Brain microvascular endothelial cell (primary cell): ENCODE measurements around the gene MLLT10.
A peak's percentile ranks its signal among the peaks of the same experiment; 100 is the strongest.

Source experiments
- DNase-seq: peaks from one replicate; pipeline ENCODE4 v3.0.0-alpha.2; 2020
- H3K27ac ChIP-seq: fragments of 250-450 bp; sonication (Bioruptor Pico); 2 replicates; pipeline ENCODE4 v1.5.1; 2020; ENCODE audit warnings: mild to moderate bottlenecking, moderate library complexity
- H3K27me3 ChIP-seq: fragments of 250-450 bp; sonication (Bioruptor Pico); replicated peaks from 2 replicates; pipeline ENCODE4 v1.5.1; 2020; ENCODE audit warnings: mild to moderate bottlenecking
- H3K36me3 ChIP-seq: fragments of 250-450 bp; sonication (Bioruptor Pico); replicated peaks from 2 replicates; pipeline ENCODE4 v1.5.1; 2020; ENCODE audit warnings: mild to moderate bottlenecking
- H3K4me3 ChIP-seq: 2 replicates; pipeline ENCODE4 v1.5.1; 2011; ENCODE audit warnings: low read depth, mild to moderate bottlenecking, control low read depth, low read length, moderate library complexity
- in situ Hi-C: cut with HindIII; loops from 2 replicates; pipeline ENCODE4 v1.10.0; 2017; ENCODE audit warnings: low sequenced_read_pairs, low pct_ligation_motif_present
- TF ChIP-seq, protein P1 (sequence below): IDR thresholded peaks from 2 replicates; pipeline ENCODE4 v1.5.1; 2011; ENCODE audit warnings: low read depth, mild to moderate bottlenecking, moderate library complexity, low read length, control low read depth, inconsistent platforms; ENCODE audit errors: missing control alignments

MLLT10 gene

DNA sequence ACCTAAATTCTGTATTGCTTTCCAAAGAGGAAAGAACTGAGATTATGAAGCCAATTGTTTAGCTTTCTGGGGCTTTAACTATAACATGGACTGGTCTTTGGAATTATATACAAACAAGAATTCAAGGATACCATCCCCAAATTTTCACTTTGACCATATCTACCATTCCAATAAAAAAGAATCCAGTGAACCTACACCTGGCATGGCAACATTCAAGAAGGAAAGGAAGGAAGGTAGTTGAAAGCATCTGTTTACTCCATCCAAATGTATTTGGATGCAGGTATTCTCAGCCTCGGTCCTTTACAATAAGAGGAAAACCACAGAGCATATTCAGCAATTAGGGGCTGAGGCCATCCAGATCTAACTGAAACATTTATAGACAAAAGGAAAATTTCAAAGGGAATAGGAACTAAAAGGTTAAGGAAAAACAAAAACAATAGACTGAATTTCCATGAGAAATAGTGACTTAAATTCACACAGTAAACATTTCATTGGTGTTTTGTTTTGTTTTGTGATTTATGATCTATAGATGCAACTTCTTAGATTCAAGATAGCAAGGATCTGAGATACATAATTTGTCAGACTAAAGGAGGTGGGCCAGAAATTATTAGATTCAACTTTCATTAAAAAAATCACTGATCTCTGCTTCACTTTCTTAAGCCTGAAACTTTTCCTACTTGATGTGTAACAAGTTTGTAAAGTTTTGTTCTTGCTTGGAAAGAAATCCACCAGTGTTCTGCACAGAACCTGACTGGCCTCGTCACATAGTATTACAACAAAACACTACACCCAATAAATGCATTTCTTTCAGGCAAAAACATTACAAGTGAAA, 21.2 kb upstream of the MLLT10 start:
- TF ChIP-seq, protein P1, sequence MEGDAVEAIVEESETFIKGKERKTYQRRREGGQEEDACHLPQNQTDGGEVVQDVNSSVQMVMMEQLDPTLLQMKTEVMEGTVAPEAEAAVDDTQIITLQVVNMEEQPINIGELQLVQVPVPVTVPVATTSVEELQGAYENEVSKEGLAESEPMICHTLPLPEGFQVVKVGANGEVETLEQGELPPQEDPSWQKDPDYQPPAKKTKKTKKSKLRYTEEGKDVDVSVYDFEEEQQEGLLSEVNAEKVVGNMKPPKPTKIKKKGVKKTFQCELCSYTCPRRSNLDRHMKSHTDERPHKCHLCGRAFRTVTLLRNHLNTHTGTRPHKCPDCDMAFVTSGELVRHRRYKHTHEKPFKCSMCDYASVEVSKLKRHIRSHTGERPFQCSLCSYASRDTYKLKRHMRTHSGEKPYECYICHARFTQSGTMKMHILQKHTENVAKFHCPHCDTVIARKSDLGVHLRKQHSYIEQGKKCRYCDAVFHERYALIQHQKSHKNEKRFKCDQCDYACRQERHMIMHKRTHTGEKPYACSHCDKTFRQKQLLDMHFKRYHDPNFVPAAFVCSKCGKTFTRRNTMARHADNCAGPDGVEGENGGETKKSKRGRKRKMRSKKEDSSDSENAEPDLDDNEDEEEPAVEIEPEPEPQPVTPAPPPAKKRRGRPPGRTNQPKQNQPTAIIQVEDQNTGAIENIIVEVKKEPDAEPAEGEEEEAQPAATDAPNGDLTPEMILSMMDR, result no peak
- no peaks in the 10 kb centered on the region for H3K27me3 ChIP-seq
- in situ Hi-C loops, result loop anchor here (25.0 kb wide), 2 partner anchors 225 to 425 kb away; no protein-coding TSS in a partner anchor
- no peaks in the 10 kb centered on the region for H3K36me3 ChIP-seq
- no peak overlapping the region for H3K4me3 ChIP-seq
- H3K27ac ChIP-seq, result no peak overlapping the region
- DNase-seq, result no peak

DNA sequence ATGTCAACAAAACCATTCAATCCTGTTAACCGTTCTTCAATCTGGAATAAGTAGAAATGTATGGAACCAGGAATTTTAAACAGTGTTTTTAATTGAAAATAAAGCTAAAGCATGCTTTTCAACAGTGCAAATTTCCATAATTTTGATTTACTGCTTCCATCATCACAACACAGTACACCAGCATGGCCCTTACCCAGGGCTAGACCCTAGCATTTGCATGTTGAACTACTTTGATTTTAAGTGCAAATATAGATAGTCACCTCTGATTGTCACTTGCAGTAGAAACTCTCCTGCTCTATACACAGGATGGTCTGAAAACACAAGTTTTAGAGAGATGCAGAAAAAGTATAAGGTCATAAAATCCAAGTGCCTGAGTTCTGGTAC, 20.6 kb upstream of the MLLT10 start:
- H3K4me3 ChIP-seq, result no peak overlapping the region
- in situ Hi-C loops, result loop anchor here (25.0 kb wide), 2 partner anchors 226 to 424 kb away; no protein-coding TSS in a partner anchor
- H3K27ac ChIP-seq, result no peak overlapping the region

DNA sequence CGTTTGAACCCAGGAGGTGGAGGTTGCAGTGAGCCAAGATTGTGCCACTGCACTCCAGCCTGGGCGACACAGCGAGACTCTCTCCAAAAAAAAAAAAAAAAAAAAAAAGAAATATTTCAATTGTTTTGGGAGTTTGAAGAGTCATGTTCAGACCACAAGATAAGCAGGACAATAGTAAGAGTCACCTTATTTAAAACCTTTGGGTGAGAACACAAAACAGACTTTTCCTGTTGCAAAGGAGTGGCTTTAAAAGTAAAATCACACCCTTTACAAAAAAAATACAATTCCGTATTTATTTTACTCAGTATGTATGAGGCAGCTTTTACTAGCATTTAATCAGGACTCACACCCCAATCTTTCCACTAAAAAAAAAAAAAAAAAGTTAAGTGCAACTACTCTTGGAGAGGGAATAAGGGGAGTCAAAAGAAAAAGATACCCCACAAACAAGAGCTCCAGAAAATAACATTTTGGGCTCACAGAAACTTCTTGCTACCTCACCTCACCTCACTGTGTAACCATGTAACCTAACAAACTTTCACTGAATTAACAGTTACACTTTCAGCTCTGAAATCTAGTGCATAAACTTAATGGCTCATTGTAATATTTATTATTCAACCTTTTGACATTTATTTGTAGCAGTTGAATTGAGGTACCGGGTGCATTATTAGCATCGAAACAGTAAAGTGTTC, 19.8 kb upstream of the MLLT10 start:
- TF ChIP-seq, protein P1, result no peak
- Histone ChIP-seq H3K36me3 (no peaks in the 10 kb centered on the region), H3K4me3 (peak overlapping the region; percentile 23), H3K27ac (no peak overlapping the region), H3K27me3 (no peaks in the 10 kb centered on the region)
- in situ Hi-C loops, result loop anchor here (25.0 kb wide), 2 partner anchors 227 to 423 kb away; no protein-coding TSS in a partner anchor
- DNase-seq, result no peak

More for the DNA sequence above, 20.6 kb upstream of the MLLT10 start:
- no peak for DNase-seq
- TF ChIP-seq, protein P1, result no peak
- H3K36me3 ChIP-seq, result no peaks in the 10 kb centered on the region
- H3K27me3 ChIP-seq, result no peaks in the 10 kb centered on the region

DNA sequence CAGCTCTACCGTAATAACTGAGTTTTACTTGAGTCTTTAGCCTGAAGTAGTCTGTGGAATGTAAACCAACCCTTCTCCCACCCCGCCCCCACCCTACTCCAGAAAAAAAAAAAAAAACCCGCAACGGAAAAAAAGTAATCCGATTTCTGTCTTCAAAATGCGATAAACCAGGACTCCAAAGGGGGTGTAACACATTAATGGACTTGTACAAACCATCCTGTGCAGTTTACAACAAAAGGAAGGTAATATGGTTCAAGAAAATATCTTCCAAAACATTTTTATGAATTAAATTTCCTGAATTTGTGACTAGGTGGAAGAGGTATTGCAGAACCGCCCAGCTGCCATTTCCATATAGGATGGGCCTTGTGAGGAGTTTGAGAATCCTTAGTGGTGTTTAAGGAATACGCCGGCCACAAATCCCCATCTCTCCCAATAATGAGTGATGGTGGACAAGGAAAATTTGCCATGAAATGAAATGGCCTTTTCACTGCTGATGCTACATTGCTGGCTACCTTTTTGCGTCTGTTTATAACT, 19.1 kb upstream of the MLLT10 start:
- no peak overlapping the region for H3K27ac ChIP-seq
- in situ Hi-C loops, result loop anchor here (25.0 kb wide), 2 partner anchors 228 to 422 kb away; no protein-coding TSS in a partner anchor
- no peaks in the 10 kb centered on the region for H3K36me3 ChIP-seq
- no peak for DNase-seq
- no peaks in the 10 kb centered on the region for H3K27me3 ChIP-seq
- TF ChIP-seq, protein P1, result no peak
- peak overlapping the region; percentile 23 for H3K4me3 ChIP-seq

DNA sequence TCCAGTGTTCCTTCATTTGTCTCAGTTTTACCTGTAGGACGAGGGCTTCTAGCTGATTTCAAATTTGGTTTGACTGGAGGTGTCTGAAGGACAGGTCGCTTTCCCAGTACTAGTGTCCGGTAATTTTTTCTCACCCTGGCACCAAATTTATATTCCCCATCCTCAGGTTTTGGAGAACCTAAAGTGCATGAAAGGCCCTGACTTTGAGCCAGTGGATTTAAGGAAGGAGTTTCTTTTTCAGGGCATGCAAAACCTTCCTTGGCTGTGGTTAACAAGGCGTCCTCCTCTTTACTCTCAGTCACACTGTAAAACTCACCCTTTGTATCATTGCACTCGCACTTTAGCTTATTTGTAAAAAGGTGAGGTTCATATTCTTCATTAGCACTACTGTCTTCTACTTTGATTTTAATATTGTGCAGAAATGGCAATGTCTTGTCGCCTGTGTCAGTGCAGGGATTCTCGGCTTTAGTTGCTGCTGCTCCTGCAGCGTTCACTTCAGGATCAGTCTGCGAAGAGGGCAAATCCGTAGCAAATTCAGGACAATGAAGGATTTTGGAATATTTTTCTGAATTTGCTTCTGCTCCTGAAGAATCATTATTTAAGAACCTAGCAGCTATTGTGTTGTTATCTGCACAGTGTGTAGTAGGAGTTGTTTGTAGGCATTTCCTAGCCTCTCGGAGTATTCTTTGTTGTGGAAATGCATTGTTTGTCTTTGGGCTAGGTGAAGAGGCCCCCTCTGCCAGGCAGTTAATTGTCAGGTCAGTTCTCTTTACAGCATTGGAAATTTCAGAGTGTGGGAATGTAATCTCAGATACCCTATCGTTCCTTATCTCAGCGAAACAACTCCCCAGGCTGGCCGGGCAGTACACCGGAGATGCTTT, 18.4 kb upstream of the MLLT10 start:
- in situ Hi-C loops, result loop anchor here (25.0 kb wide), 2 partner anchors 228 to 422 kb away; no protein-coding TSS in a partner anchor
- Histone ChIP-seq H3K4me3 (peak overlapping the region; percentile 68), H3K27me3 (no peaks in the 10 kb centered on the region)

More for the DNA sequence above, 18.4 kb upstream of the MLLT10 start:
- no peak overlapping the region for H3K27ac ChIP-seq
- no peaks in the 10 kb centered on the region for H3K36me3 ChIP-seq
- TF ChIP-seq, protein P1, result no peak
- no peak for DNase-seq
